HL-60 (cell line): Measurements from ENCODE around the gene ANKRD40.

ENCODE experiments used
- CTCF ChIP-seq: IDR thresholded peaks from one replicate; pipeline ENCODE4 v1.5.1; 2011; ENCODE audit warnings: low read length, control low read depth, inconsistent platforms; ENCODE audit not compliant: insufficient read depth
- POLR2AphosphoS5 ChIP-seq: IDR thresholded peaks from 2 replicates; pipeline ENCODE4 v1.6.1; 2012; ENCODE audit warnings: low read depth

GRCh38 chr17:50710650-50711049, 2.9 kb upstream of the ANKRD40 start:
- no peak for TF ChIP-seq CTCF
- TF ChIP-seq POLR2AphosphoS5: no peak
